ENCODE results near the gene RAD51B. TPM values are rescaled to one million over a fixed set of nuclear protein-coding genes. Genes with fewer than 3 reads are reported as not detected.

Gene RAD51B
- total RNA-seq, 1 experiment from 2014 or later, result 10.8 TPM

DNA sequence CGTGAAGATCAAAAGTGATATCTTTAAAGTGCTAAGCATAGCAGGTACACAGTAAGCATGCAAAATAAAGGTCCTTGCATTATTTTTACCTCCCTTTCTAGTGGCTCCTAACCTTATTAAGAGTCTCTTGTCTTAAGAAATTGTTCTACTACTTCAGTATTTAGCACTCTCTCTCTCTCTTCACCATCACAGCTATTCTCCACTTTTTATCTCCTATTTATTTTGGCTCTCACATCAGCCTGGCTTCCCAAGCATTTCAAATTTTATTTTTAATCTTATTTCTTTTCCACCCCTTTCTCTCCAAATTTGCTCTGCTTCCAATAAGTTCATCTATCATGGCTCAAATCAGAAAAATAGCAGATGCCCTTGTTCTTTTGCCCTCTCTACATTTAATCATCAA, 212.6 kb downstream of the RAD51B start:
- H3K9me2 ChIP-seq (replicated peaks; ENCODE audit: low read length), result no peaks in the 10 kb centered on the region

GRCh38 chr14:68033336-68033932, 213.9 kb downstream of the RAD51B start:
- Histone ChIP-seq H3K9me2 (replicated peaks; ENCODE audit: low read length) (no peaks in the 10 kb centered on the region), H4K20me1 (ENCODE audit: low read length) (no peaks in the 10 kb centered on the region), H3K4me3 (ENCODE audit: low read length) (no peak overlapping the region), H2AFZ (ENCODE audit: low read length) (no peak overlapping the region), H3K9ac (ENCODE audit: low read length) (no peak overlapping the region), H3K4me1 (ENCODE audit: insufficient read depth, low read length) (no peaks in the 10 kb centered on the region), H3K27ac (ENCODE audit: low read length) (no peak overlapping the region), H3K79me2 (ENCODE audit: low read length) (no peaks in the 10 kb centered on the region), H3K9me3 (ENCODE audit: low read length) (no peaks in the 10 kb centered on the region), H3K4me2 (ENCODE audit: low read length) (no peak overlapping the region), H3F3A (ENCODE audit: low read length, unreplicated experiment) (no peaks in the 10 kb centered on the region), H3K36me3 (ENCODE audit: low read depth, low read length) (0 out of 2 replicates have a peak, but pooled peaks cover 3% of the 10 kb centered on the region), H3K27me3 (ENCODE audit: low read length) (no peaks in the 10 kb centered on the region)
- DNase-seq (no peak), ATAC-seq (no peak)
- TF ChIP-seq EZH2phosphoT487 (IDR thresholded peaks at IDR 0.05; ENCODE audit: borderline replicate concordance, low read length), result no peak
- ChIA-PET POLR2A (ENCODE audit: unreplicated experiment) (no interaction called here), CTCF (no interaction called here)
- BruUV-seq (replicated peaks), result no TSS peak
- intact Hi-C loops (cut with micrococcal nuclease), result no loop called here

More for the DNA sequence above, 212.6 kb downstream of the RAD51B start:
- Histone ChIP-seq H3K79me2 (ENCODE audit: low read length) (no peaks in the 10 kb centered on the region), H3K4me3 (ENCODE audit: low read length) (no peak overlapping the region), H4K20me1 (ENCODE audit: low read length) (no peaks in the 10 kb centered on the region), H3K27ac (ENCODE audit: low read length) (no peak overlapping the region), H2AFZ (ENCODE audit: low read length) (no peak overlapping the region), H3K9me3 (ENCODE audit: low read length) (no peaks in the 10 kb centered on the region), H3K4me1 (ENCODE audit: insufficient read depth, low read length) (peaks cover 5% of the 10 kb centered on the region; the same call in 1 of the 2 replicates), H3F3A (ENCODE audit: low read length, unreplicated experiment) (no peaks in the 10 kb centered on the region), H3K27me3 (ENCODE audit: low read length) (no peaks in the 10 kb centered on the region), H3K4me2 (ENCODE audit: low read length) (no peak overlapping the region), H3K36me3 (ENCODE audit: low read depth, low read length) (0 out of 2 replicates have a peak, but pooled peaks cover 3% of the 10 kb centered on the region), H3K9ac (ENCODE audit: low read length) (no peak overlapping the region)
- CTCF ChIA-PET, result no interaction called here
- POLR2A ChIA-PET (ENCODE audit: unreplicated experiment), result interaction anchor here (0.6 kb wide), 1 partner anchor 992 kb away, joined by 3 read pairs; no protein-coding TSS in a partner anchor
- BruUV-seq (replicated peaks), result no TSS peak
- DNase-seq (no peak), ATAC-seq (no peak)
- intact Hi-C loops (cut with micrococcal nuclease), result no loop called here
- TF ChIP-seq EZH2 (IDR thresholded peaks at IDR 0.05; ENCODE audit: low read length, unreplicated experiment), result no peak
- TF ChIP-seq EZH2phosphoT487 (IDR thresholded peaks at IDR 0.05; ENCODE audit: borderline replicate concordance, low read length), result no peak
- TF ChIP-seq CTCF (conservative IDR thresholded peaks at IDR 0.05; ENCODE audit: low read depth, low read length), result no peak

GRCh38 chr14:68034896-68035295, 215.3 kb downstream of the RAD51B start:
- TF ChIP-seq EZH2phosphoT487 (IDR thresholded peaks at IDR 0.05; ENCODE audit: borderline replicate concordance, low read length) (no peak), CTCF (conservative IDR thresholded peaks at IDR 0.05; ENCODE audit: low read depth, low read length) (no peak), EZH2 (IDR thresholded peaks at IDR 0.05; ENCODE audit: low read length, unreplicated experiment) (no peak)
- no peaks in the 10 kb centered on the region for H3K79me2 ChIP-seq (ENCODE audit: low read length)

More at GRCh38 chr14:68034896-68035295, 215.3 kb downstream of the RAD51B start:
- Histone ChIP-seq H3K36me3 (ENCODE audit: low read depth, low read length) (no peaks in the 10 kb centered on the region), H3K9me2 (replicated peaks; ENCODE audit: low read length) (no peaks in the 10 kb centered on the region), H3K4me2 (ENCODE audit: low read length) (no peak overlapping the region), H3K4me1 (ENCODE audit: insufficient read depth, low read length) (peaks cover 7% of the 10 kb centered on the region; the same call in 1 of the 2 replicates), H3K4me3 (ENCODE audit: low read length) (no peak overlapping the region), H4K20me1 (ENCODE audit: low read length) (no peaks in the 10 kb centered on the region), H3K27ac (ENCODE audit: low read length) (no peak overlapping the region), H3F3A (ENCODE audit: low read length, unreplicated experiment) (no peaks in the 10 kb centered on the region), H2AFZ (ENCODE audit: low read length) (no peak overlapping the region), H3K9me3 (ENCODE audit: low read length) (no peaks in the 10 kb centered on the region), H3K9ac (ENCODE audit: low read length) (no peak overlapping the region), H3K27me3 (ENCODE audit: low read length) (no peaks in the 10 kb centered on the region)
- no TSS peak for BruUV-seq (replicated peaks)
- POLR2A ChIA-PET (ENCODE audit: unreplicated experiment), result no interaction called here
- intact Hi-C loops (cut with micrococcal nuclease), result no loop called here
- CTCF ChIA-PET, result no interaction called here
- DNase-seq (no peak), ATAC-seq (no peak)

Measured in PC-3 (cell line).